GM21360 (cell line): ENCODE results near the gene MEIOC.
"Not testable (repeated sequence)": the region's sequence is repeated elsewhere in the genome, so short reads cannot be mapped to it uniquely, and the experiment has no call there.

ENCODE experiments used
- ATAC-seq: cut with Tn5 transposase; IDR thresholded peaks from one replicate; pipeline ENCODE4 v1.9.1; 2021; ENCODE audit warnings: mild to moderate bottlenecking, moderate library complexity; ENCODE audit not compliant: unreplicated experiment

Gene MEIOC

DNA sequence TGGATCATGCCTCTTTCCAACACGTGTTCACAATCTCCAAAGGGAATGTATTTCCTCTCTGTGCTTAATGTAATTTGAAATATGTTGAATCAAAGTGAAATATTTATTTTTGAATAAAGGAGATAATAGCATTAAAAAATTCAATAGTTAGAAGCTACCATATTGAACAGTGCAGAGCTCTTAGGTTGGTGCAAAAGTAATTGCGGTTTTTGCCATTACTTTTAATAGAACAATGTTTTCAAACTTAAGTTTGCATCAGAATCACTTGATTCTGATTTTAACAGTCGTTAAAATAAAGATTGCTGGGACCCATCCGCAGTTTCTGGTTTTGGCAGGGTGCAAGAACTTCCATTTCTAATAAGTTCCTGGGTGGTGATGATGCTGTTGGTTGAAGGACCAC is 10.0 kb upstream of the MEIOC start:
- no peak for ATAC-seq

GRCh38 chr17:44647736-44648135 is 8.5 kb upstream of the MEIOC start:
- ATAC-seq = no peak

DNA sequence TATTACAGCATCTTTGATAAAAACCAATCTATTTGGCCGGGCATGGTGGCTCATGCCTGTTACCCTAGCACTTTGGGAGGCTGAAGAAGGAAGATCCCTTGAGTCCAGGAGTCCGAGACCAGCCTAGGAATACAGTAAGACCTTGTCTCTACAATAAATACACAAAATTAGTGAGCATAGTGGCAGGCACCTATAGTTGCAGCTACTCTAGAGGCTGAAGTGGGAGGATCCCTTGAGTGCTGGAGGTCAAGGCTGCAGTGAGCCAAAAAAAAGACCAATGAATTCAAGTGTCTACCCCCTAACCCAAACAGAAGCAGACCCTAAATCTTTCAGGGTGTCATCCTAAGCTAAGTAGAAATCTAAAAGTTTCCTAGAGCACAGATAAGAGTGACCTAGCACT is 7.3 kb upstream of the MEIOC start:
- no peak for ATAC-seq

GRCh38 chr17:44651228-44651627 is 5.0 kb upstream of the MEIOC start:
- no peak for ATAC-seq

- ATAC-seq = no peak
Observed at GRCh38 chr17:44652727-44653126, 3.5 kb upstream of the MEIOC start.

- ATAC-seq = no peak
Observed at GRCh38 chr17:44653384-44653783, 2.9 kb upstream of the MEIOC start.

DNA sequence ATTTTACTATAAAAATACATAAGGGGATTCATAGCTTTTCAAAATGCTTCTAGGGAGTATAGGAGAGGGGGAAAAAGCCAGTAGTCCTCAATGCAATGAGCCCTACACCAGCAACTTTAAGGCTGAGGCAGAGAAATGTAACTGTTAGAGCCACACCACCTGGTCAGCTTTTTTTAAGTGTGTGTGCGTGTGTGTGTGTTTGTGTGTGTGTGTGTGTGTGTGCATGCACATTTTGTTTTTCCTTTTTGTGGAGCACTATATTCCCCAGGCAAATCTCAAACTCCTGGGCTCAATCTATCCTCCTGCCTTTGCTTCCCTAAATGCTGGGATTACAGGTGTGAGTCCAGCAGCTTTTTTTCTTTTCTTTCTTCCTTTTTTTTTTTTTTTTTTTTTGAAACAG is 2.3 kb upstream of the MEIOC start:
- no peak for ATAC-seq

- ATAC-seq = no peak
Observed at GRCh38 chr17:44661835-44662234, 5.6 kb downstream of the MEIOC start.

DNA sequence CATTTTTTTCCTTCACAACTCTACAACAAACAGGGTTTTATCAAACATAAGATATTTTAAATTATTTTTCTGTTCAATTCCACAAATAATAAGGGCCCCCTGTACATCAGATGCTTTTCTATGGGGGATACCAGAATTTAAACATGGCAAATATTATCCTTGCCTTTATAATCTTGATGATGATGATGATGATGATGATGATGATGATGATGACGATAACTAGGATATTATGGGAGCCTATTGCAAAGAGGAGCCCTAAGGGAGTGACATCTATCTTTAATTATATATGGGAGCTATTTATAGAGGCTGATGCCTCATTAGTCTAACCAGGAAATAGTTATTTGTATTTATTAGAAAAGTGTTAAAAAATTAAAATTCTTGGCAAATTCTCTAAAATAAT is 6.8 kb downstream of the MEIOC start:
- ATAC-seq = no peak

DNA sequence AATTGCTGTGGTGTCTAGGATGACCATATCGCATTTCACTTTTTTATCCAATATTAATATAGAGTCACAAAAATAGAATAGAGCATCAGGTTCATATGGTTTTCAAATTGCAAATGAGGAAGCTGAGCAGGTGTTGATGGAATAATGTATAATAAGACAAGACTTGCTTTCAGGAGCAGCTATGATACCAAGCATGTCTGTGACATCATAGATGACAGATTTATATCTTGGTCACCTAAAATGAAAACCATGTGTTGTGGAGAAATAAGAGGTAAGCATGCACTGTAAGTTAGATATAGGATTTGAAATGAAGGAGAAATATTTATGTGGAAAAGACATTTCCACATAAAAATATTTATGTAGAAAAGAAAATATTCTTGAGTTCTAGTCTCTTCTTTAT is 8.6 kb downstream of the MEIOC start:
- ATAC-seq = no peak

GRCh38 chr17:44666006-44666405 is 9.7 kb downstream of the MEIOC start:
- ATAC-seq = no peak

- ATAC-seq = no peak
Observed at GRCh38 chr17:44672479-44673093, 16.3 kb downstream of the MEIOC start.

GRCh38 chr17:44673893-44674292 is 17.6 kb downstream of the MEIOC start:
- no peak for ATAC-seq

DNA sequence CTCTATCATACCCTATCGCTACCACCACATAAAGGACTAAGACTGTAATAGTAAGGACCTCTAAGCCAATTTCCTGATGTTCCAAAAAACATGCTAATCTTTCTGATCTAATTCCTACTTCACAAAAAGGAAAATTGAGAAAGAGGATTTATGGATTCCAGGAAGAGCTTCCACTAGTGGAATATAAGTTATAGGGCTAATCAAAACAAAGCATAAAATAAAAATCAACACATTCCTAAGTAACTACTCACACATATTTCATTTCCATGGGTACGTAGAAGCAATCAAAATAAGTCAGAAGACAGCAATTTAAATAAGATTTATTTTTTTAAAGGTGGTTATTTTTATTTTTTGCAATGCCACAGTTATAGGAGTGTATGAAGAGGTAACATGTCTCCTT is 20.9 kb downstream of the MEIOC start:
- ATAC-seq = no peak

GRCh38 chr17:44683303-44683702 is 27.0 kb downstream of the MEIOC start:
- not testable (repeated sequence) for ATAC-seq

GRCh38 chr17:44687756-44688155 is 31.5 kb downstream of the MEIOC start:
- no peak for ATAC-seq

GRCh38 chr17:44688200-44688599 is 31.9 kb downstream of the MEIOC start:
- ATAC-seq = no peak

DNA sequence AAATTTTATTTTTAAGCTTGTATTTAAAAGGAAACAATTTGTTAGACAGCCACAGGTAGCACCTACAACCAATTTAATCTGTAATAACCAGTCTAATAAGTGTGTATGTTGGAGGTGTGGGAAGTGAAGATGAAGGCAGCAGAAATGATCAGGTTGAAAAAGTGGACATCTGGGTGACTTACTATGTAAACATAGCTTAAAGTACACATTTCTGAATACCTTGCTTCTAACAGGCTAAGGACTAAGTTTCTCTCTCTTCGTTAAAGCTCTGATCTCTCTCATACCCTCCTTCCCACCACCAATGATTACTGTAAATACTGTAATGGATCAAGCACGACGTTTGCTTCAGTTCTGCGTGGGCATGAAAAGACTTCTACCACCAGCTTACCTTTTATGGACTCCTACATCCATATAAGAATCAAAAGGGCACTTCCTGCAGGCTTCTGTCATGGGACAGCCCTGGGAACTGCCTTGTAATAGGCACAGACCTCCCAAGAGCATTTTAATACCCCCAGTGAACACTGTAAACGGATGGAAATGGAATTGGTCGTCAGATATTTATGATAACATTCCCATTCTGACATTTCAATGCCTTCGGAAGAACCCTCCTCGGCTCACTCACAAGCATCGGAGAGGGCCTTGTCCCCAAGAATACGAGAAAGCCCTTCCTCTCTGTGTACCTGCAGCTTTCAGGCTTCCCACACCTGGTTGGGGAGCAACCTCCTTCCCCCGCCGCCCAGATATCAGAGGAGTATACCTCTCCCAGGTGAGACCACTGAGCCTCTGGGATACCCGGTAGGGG is 32.6 kb downstream of the MEIOC start:
- ATAC-seq = no peak

DNA sequence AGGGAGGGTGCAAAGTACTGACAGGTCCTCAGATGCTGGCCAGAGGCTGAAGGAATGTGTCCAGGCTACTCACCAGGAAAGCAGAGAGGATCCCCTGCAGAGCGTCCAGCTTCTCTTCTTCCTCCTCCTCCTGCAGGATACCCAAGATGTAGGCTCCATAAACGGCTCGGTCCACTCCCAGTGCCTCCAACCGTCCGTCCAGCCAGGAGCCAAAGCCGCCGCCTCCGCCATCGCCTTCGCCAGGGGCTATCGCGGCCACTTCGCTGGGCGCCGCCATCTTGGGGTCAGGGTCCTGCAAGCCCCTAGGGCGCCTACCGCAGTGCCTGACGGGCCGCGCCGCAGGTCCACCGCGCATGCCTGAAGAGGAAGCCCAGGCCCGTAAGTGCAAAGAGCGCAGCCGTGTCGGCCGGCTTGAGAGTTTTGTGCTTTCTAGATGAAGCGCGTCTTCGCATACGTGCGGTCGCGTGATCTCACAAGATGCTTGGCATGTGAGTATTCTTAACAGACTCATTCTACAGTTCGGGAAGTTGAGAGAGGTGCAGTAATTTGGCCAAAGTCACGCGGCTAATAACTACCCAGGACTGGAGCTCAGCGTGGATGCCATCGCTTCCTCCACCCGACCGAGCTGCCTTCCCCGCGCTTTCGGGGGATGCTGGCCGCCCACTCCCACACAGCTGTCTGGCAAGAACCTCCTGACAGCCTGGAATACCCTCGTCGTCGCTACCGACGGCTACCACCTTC is 33.4 kb downstream of the MEIOC start, which contains the start of gene CCDC43:
CCDC43 (minus strand) TSS at position 300 of the 741 bp plus-strand sequence; CDS start at position 277, 23 bp downstream.
- peak; percentile 75 for ATAC-seq

DNA sequence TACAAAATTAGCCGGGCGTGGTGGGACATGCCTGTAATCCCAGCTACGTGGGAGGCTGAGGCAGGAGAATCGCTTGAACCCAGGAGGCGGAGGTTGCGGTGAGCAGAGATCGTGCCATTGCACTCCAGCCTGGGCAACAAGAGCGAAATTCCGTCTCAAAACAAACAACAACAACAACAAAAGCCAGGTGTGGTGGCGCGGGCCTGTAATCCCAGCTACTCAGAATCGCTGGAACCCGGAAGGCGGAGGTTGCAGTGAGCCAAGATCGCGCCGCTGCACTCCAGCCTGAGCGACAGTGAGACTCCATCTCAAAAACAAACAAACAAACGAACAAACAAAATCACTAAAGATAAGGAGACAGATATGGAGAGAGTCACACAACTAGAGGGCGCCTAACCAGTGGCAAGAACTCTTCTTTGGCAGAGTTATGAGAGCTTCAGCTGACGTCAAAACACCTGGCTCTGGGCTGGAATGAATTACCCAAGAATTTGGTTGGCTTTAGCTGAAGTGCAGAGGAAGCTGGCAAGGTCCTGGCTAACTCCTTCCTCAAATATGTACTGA is 34.6 kb downstream of the MEIOC start:
- not testable (repeated sequence) for ATAC-seq

DNA sequence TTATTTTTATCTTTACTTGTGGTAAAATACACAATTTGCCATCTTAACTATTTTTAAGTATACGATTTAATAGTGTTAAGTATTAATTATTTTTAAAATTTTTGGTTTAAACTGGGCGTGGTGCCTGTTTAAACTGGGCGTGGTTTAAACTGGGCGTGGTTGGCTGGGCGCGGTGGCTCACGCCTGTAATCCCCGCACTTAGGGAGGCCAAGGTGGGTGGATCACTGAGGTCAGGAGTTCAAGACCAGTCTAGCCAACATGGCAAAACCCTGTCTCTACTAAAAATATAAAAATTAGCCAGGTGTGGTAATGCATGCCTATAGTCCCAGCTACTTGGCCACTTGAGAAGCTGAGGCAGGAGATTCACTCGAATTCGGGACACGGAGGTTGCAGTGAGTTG is 37.3 kb downstream of the MEIOC start:
- ATAC-seq = no peak
